NCI-H460 (cell line): ENCODE results near the gene BEX1. TPM values are rescaled to one million over a fixed set of nuclear protein-coding genes. Genes with fewer than 3 reads are reported as not detected.

Source experiments
- DNase-seq: peaks from one replicate; pipeline ENCODE4 v3.0.0-alpha.2; 2016; ENCODE audit warnings: low read depth; ENCODE audit errors: extremely low read depth
- total RNA-seq: library from RNA; depleted of rRNA; stranded (reverse); fragments of >200 nt; shearing (Covaris generic); gene quantifications from 2 replicates; pipeline ENCODE4 v1.2.3, GENCODE V29; 2014; rRNA removed

Gene BEX1
- total RNA-seq, 1 experiment from 2014 or later: not detected

GRCh38 chrX:103012945-103013344 is 51.0 kb downstream of the BEX1 start:
- no peak for DNase-seq

Other genes with a start within 250 kb of the BEX1 start
- gene RAB40AL, start 126.9 kb downstream of the BEX1 start, total RNA-seq: 0.52 TPM in 1 of 2 replicates, not detected in the other
- gene NXF3, start 29.0 kb upstream of the BEX1 start, total RNA-seq: not detected in 2 replicates
- 4.5 and 5.3 TPM in 2 replicates for gene BEX4, start 150.9 kb upstream of the BEX1 start, total RNA-seq
- gene TCEAL8, start 191.0 kb upstream of the BEX1 start, total RNA-seq: 82.7 and 94.9 TPM in 2 replicates
- not detected in 2 replicates for gene TCEAL5, start 212.6 kb upstream of the BEX1 start, total RNA-seq
- gene BEX2, start 246.8 kb upstream of the BEX1 start, total RNA-seq: 33.3 and 41.1 TPM in 2 replicates